Thoracic aorta (tissue), 2 donors: ENCODE measurements around the gene PTPA. TPM values are rescaled to one million over a fixed set of nuclear protein-coding genes. Genes with fewer than 3 reads are reported as not detected.

Source experiments
- ATAC-seq: fragments of 150-250 bp; one replicate; pipeline ENCODE4 v1.8.0; 2017; ENCODE audit warnings: low read depth; ENCODE audit not compliant: insufficient number of reproducible peaks, low FRiP score
- DNase-seq: peaks from one replicate; pipeline ENCODE4 v3.0.0-alpha.2; 2020; ENCODE audit warnings: low spot score
- H3K27ac ChIP-seq, 2 donors: fragments of 200-600 bp; sonication (generic); 1 replicate in 1 of 2; 2 replicates in 1 of 2; pipeline ENCODE4 v1.5.1; 2016; ENCODE audit warnings: mild to moderate bottlenecking in 2 of 2, moderate library complexity in 2 of 2
- H3K27me3 ChIP-seq: fragments of 200-600 bp; sonication (generic); replicated peaks from 2 replicates; pipeline ENCODE4 v1.6.0; 2016; ENCODE audit warnings: mild to moderate bottlenecking; ENCODE audit not compliant: insufficient read depth
- H3K36me3 ChIP-seq: fragments of 200-600 bp; sonication (generic); one replicate; pipeline ENCODE4 v1.5.1; 2016
- H3K4me1 ChIP-seq, 2 donors: fragments of 200-600 bp; sonication (generic); 1 replicate in 1 of 2; 2 replicates in 1 of 2; pipeline versions ENCODE4 v1.5.1 to v1.6.0; 2016; ENCODE audit warnings: low read depth in 2 of 2, mild to moderate bottlenecking in 1 of 2; ENCODE audit not compliant: control insufficient read depth in 1 of 2
- H3K4me3 ChIP-seq: fragments of 200-600 bp; sonication (generic); 2 replicates; pipeline ENCODE4 v1.5.1; 2016; ENCODE audit warnings: mild to moderate bottlenecking
- H3K9me3 ChIP-seq: fragments of 200-600 bp; sonication (generic); 2 replicates; pipeline ENCODE4 v1.5.1; 2016
- CTCF ChIP-seq: fragments of 200-600 bp; sonication (generic); IDR thresholded peaks from one replicate; pipeline ENCODE4 v1.5.1; 2019; ENCODE audit warnings: antibody characterized with exemption
- total RNA-seq, 2 donors: library from RNA; depleted of rRNA; stranded (reverse); fragments of >200 nt; gene quantifications; one replicate each; pipeline versions ENCODE4 v1.1.0 to v1.2.3, GENCODE V29; 2016

PTPA gene
- total RNA-seq, 2 donors from 2014 or later: 72.2 to 93.3 TPM

- H3K4me1 ChIP-seq: peaks cover 7 to 18% of the 10 kb centered on the region in 2 donors
- no peak for TF ChIP-seq CTCF
- H3K27me3 ChIP-seq: no peaks in the 10 kb centered on the region
- DNase-seq (no peak), ATAC-seq (no peak)
- H3K4me3 ChIP-seq: peak overlapping the region; percentile 100
- no peak overlapping the region for H3K27ac ChIP-seq
- no peaks in the 10 kb centered on the region for H3K36me3 ChIP-seq
- no peaks in the 10 kb centered on the region for H3K9me3 ChIP-seq
Measured at GRCh38 chr9:129079829-129080228, 31.4 kb upstream of the PTPA start.

- no peak for ATAC-seq
- Histone ChIP-seq H3K27ac (peak overlapping the region; percentile 26 to 33), H3K4me1 (peaks cover 7 to 18% of the 10 kb centered on the region in 2 donors), H3K4me3 (peak overlapping the region; percentile 100), H3K36me3 (peaks cover 2% of the 10 kb centered on the region), H3K9me3 (no peaks in the 10 kb centered on the region), H3K27me3 (no peaks in the 10 kb centered on the region)
- no peak for TF ChIP-seq CTCF
- DNase-seq: no peak
Measured at GRCh38 chr9:129080298-129080600, 31.0 kb upstream of the PTPA start.

- Histone ChIP-seq H3K4me3 (peak within 1 kb of the TSS; percentile 100), H3K9me3 (no peaks in the 10 kb centered on the region), H3K27ac (peak within 1 kb of the TSS; percentile 42 to 72), H3K4me1 (peaks cover 7 to 18% of the 10 kb centered on the region in 2 donors), H3K36me3 (peaks cover 7% of the 10 kb centered on the region), H3K27me3 (no peaks in the 10 kb centered on the region)
- ATAC-seq (peak; percentile 94), DNase-seq (peak; percentile 98)
- TF ChIP-seq CTCF: no peak
Measured at GRCh38 chr9:129080601-129081387, 30.4 kb upstream of the PTPA start, which contains the start of gene DOLPP1. DOLPP1 (plus strand) TSS chr9:129081111; CDS start chr9:129081132, 21 bp downstream.

- H3K4me1 ChIP-seq: peaks cover 7 to 18% of the 10 kb centered on the region in 2 donors
- H3K27me3 ChIP-seq: no peaks in the 10 kb centered on the region
- peak overlapping the region; percentile 42 to 72 for H3K27ac ChIP-seq
- peak overlapping the region; percentile 100 for H3K4me3 ChIP-seq
- peaks cover 13% of the 10 kb centered on the region for H3K36me3 ChIP-seq
- ATAC-seq (no peak), DNase-seq (no peak)
- no peaks in the 10 kb centered on the region for H3K9me3 ChIP-seq
- TF ChIP-seq CTCF: no peak
Measured at GRCh38 chr9:129081388-129081904, 29.8 kb upstream of the PTPA start.

- H3K27ac ChIP-seq: no peak overlapping the region
- H3K4me1 ChIP-seq: peaks cover 7 to 18% of the 10 kb centered on the region in 2 donors
- DNase-seq: no peak
- H3K4me3 ChIP-seq: no peak overlapping the region
- TF ChIP-seq CTCF: no peak
- H3K27me3 ChIP-seq: no peaks in the 10 kb centered on the region
- H3K9me3 ChIP-seq: no peaks in the 10 kb centered on the region
- no peak for ATAC-seq
- H3K36me3 ChIP-seq: peaks cover 18% of the 10 kb centered on the region
Measured at GRCh38 chr9:129084087-129084486, 27.1 kb upstream of the PTPA start.
